Nephron (organoid): Measurements from ENCODE around the gene KCND3.

ENCODE experiments used
- H3K27ac Mint-ChIP-seq, 3 experiments: 2 replicates each; pipeline ENCODE4 v1.8.0; 2020; ENCODE audit warnings: mixed read lengths in 3 of 3, mild to moderate bottlenecking in 2 of 3, moderate library complexity in 1 of 3
- H3K27me3 Mint-ChIP-seq: 2 replicates; pipeline ENCODE4 v1.8.0; 2021; ENCODE audit warnings: low read depth, mild to moderate bottlenecking, moderate library complexity, mixed read lengths
- H3K36me3 Mint-ChIP-seq: 2 replicates; pipeline ENCODE4 v1.8.0; 2020; ENCODE audit warnings: low read depth, mixed read lengths
- H3K4me1 Mint-ChIP-seq: 2 replicates; pipeline ENCODE4 v1.8.0; 2020; ENCODE audit warnings: mixed read lengths
- H3K4me3 Mint-ChIP-seq, 3 experiments: 2 replicates each; pipeline ENCODE4 v1.8.0; 2020; ENCODE audit warnings: mild to moderate bottlenecking in 3 of 3, mixed read lengths in 3 of 3, moderate library complexity in 2 of 3
- H3K9me3 Mint-ChIP-seq: 2 replicates; pipeline ENCODE4 v1.8.0; 2020; ENCODE audit warnings: mixed read lengths
- TF ChIP-seq, protein P1 (sequence below), 3 experiments: fragments of 200-600 bp; sonication (generic); IDR thresholded peaks; one replicate each; pipeline ENCODE4 v1.5.0; 2021; ENCODE audit warnings: antibody characterized with exemption in 3 of 3; ENCODE audit not compliant: unreplicated experiment in 3 of 3

The KCND3 gene

DNA sequence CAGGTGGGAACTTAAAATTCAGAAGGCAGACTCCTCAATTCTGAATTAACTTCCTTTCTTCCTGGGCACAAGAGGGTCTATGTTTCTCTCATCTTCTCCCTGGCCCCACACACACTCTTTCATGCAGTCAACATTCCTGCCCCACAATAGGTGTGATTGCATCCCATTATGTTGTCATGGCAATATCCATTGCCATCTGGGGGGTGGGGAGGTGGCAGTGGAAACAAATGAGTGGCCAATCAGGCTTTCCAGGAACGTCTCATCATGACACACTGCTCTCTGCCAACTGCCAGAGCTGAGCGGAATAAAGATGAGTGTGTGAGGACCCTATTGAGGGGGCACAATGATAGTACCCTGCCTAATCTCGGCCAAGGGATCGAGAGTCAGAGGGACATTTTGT lies 80.4 kb downstream of the KCND3 start:
- Mint-ChIP-seq H3K27ac (no peak overlapping the region), H3K9me3 (no peaks in the 10 kb centered on the region), H3K4me3 (no peak overlapping the region), H3K4me1 (peaks cover 50% of the 10 kb centered on the region), H3K36me3 (no peaks in the 10 kb centered on the region), H3K27me3 (peaks cover 3% of the 10 kb centered on the region)
- TF ChIP-seq, protein P1, sequence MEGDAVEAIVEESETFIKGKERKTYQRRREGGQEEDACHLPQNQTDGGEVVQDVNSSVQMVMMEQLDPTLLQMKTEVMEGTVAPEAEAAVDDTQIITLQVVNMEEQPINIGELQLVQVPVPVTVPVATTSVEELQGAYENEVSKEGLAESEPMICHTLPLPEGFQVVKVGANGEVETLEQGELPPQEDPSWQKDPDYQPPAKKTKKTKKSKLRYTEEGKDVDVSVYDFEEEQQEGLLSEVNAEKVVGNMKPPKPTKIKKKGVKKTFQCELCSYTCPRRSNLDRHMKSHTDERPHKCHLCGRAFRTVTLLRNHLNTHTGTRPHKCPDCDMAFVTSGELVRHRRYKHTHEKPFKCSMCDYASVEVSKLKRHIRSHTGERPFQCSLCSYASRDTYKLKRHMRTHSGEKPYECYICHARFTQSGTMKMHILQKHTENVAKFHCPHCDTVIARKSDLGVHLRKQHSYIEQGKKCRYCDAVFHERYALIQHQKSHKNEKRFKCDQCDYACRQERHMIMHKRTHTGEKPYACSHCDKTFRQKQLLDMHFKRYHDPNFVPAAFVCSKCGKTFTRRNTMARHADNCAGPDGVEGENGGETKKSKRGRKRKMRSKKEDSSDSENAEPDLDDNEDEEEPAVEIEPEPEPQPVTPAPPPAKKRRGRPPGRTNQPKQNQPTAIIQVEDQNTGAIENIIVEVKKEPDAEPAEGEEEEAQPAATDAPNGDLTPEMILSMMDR (IDR thresholded peaks at IDR 0.05; ENCODE audit: unreplicated experiment in 3 of 3), result no peak

DNA sequence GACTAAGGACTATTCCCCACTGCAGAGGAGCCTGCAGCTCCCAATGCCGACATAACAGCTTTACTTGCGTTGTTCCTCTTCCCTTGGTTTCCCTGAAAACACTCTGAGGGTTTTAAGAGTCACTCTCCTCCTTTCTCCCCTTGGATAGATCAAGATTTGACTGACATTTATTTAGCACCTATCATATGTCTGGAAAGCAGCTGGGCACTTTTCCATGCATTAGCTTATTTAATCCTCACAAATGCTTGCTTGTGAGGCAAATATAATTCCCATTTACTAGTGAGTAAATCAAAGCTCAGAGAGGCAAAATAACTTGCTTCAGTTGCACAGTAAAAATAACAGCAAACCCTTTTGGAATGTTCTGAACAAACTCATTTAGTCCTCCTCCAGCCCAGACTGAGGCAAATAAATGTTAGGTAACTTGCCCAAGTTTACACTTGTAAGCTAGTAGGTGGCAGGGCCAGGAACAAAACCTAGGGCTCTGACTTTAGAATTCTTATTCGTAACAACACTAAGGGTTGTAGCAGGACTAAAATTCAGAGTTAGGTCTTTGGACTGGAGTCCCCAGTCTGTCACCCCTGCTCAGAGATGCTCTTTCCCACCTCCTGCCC lies 81.4 kb downstream of the KCND3 start:
- Mint-ChIP-seq H3K36me3 (no peaks in the 10 kb centered on the region), H3K4me1 (peaks cover 57% of the 10 kb centered on the region), H3K27ac (no peak overlapping the region), H3K27me3 (peaks cover 3% of the 10 kb centered on the region), H3K9me3 (no peaks in the 10 kb centered on the region), H3K4me3 (no peak overlapping the region)
- TF ChIP-seq, protein P1 (IDR thresholded peaks at IDR 0.05; ENCODE audit: unreplicated experiment in 3 of 3), result no peak

DNA sequence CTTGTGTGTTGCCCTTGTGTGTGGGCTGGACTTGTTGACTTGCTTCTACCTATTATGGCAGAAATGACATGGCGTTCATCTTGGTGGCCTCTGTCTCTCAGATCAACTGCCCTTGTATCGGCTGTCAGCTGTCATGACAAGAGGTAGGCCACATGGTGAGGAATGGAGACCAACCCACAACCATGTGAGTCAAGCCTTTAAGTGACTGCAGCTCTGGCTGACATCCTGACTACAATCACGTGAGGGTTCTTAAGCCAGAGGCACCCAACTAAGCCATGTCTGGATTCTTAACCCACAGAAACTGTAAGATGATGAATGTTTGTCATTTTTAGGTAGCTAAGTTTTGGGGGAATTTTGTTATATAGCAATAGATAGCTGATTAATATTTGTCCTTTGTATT lies 82.1 kb downstream of the KCND3 start:
- Mint-ChIP-seq H3K4me3 (no peak overlapping the region), H3K36me3 (no peaks in the 10 kb centered on the region), H3K27ac (no peak overlapping the region), H3K4me1 (peaks cover 57% of the 10 kb centered on the region), H3K27me3 (peaks cover 3% of the 10 kb centered on the region), H3K9me3 (no peaks in the 10 kb centered on the region)
- TF ChIP-seq, protein P1 (IDR thresholded peaks at IDR 0.05; ENCODE audit: unreplicated experiment in 3 of 3), result no peak

DNA sequence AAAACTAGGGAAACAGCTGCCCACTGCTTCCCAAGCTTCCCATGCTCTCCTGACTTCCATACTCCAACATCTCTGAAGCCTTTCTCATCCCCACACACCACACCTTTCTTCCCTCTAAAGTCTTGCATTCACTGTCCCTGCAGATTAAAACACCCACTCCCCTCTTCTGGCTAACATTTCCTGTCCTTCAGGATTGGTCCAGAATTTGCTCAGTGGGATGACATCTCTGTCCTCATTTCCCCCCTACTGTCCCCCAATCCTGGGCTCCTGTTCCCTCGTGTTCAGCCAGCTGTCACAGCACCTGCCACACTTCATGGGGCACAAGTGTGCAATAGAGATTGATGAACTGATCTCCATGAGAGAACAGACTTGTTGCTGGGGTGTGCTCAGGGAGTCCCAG lies 82.7 kb downstream of the KCND3 start:
- Mint-ChIP-seq H3K4me1 (peaks cover 57% of the 10 kb centered on the region), H3K4me3 (peak overlapping the region in 1 of 3 experiments; percentile 3), H3K27me3 (peaks cover 3% of the 10 kb centered on the region), H3K27ac (no peak overlapping the region), H3K9me3 (no peaks in the 10 kb centered on the region), H3K36me3 (no peaks in the 10 kb centered on the region)
- TF ChIP-seq, protein P1 (IDR thresholded peaks at IDR 0.05; ENCODE audit: unreplicated experiment in 3 of 3), result no peak

DNA sequence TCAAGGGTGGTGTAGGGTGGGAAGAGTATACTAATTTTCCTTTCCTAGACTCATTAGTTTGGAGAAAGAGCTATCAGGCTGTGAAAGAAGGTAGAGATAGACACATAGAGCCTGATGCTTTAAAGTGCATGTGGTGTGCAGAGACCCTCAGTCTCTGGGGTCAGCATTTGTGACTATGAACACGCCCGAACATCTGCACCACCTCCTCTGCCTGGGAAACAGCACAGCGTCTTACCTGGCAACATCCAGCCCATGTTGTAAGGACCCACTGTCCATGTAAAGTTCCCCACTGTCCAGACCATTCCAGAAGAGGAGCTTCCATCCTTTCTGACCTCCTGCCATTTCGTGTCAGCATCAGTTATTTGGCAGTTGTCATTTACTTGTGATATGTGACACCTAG lies 83.4 kb downstream of the KCND3 start:
- peaks cover 56% of the 10 kb centered on the region for H3K4me1 Mint-ChIP-seq
- TF ChIP-seq, protein P1 (IDR thresholded peaks at IDR 0.05; ENCODE audit: unreplicated experiment in 3 of 3), result no peak
- no peaks in the 10 kb centered on the region for H3K36me3 Mint-ChIP-seq

More for the DNA sequence above, 83.4 kb downstream of the KCND3 start:
- H3K9me3 Mint-ChIP-seq, result no peaks in the 10 kb centered on the region
- H3K27ac Mint-ChIP-seq, result no peak overlapping the region
- H3K27me3 Mint-ChIP-seq, result peaks cover 3% of the 10 kb centered on the region
- no peak overlapping the region for H3K4me3 Mint-ChIP-seq
